SKM-1 treated with dmso at 0.1 percent for 144 hours (cell line): ENCODE results near the gene DNAJC28.

Experiments
- DNase-seq: peaks from one replicate; lab custom pipeline; 2025; ENCODE audit not compliant: unreplicated experiment; lab: John Stamatoyannopoulos, UW

DNAJC28 gene

GRCh38 chr21:33441489-33442477, 49.7 kb downstream of the DNAJC28 start:
- no peak for DNase-seq
